Immature natural killer cell (primary cell): ENCODE data around the gene AKNA. TPM values are rescaled to one million over a fixed set of nuclear protein-coding genes. Genes with fewer than 3 reads are reported as not detected.

Experiments used
- polyA plus RNA-seq, 3 donors: library from polyadenylated mRNA; unstranded; fragments of 300-500 nt; fragmentation: Illumina TruSeq; gene quantifications; one replicate each; pipeline ENCODE4 v1.2.3, GENCODE V29; 2021

AKNA gene
- polyA plus RNA-seq, 3 donors from 2014 or later, result 4.0 to 56.3 (median 13.8) TPM

Other genes starting within 250 kb of the AKNA start
- not detected for gene COL27A1, start 232.4 kb downstream of the AKNA start, polyA plus RNA-seq
- not detected for gene ORM1, start 64.9 kb downstream of the AKNA start, polyA plus RNA-seq
- not detected for gene ORM2, start 58.1 kb downstream of the AKNA start, polyA plus RNA-seq
- 1 to 10 TPM in 2 of 3 donors, under 1 TPM in 1; 0.22 to 1.4 (median 1.0) TPM for gene WHRN, start 117.5 kb upstream of the AKNA start, polyA plus RNA-seq
- 100 to 1,000 TPM; 190 to 321 (median 241) TPM for gene ATP6V1G1, start 199.8 kb upstream of the AKNA start, polyA plus RNA-seq
- 10 to 100 TPM in 1 of 3 donors, 1 to 10 TPM in 2; 6.9 to 13.7 (median 7.7) TPM for gene TMEM268, start 223.3 kb upstream of the AKNA start, polyA plus RNA-seq